OCI-LY7 (cell line): ENCODE data around the gene EYS. TPM values are rescaled to one million over a fixed set of nuclear protein-coding genes. Genes with fewer than 3 reads are reported as not detected.

Experiments
- BruUV-seq: library from RNA; stranded (reverse); fragments of 400-500 nt; replicated peaks from 2 replicates; lab custom pipeline; 2021; lab: Mats Ljungman, UMichigan
- CTCF ChIA-PET: fragments of 300-600 bp; sonication (Branson Sonifier 250); formaldehyde crosslinking; loops from one replicate; lab custom pipeline; 2022; ENCODE audit warnings: antibody characterized with exemption; ENCODE audit not compliant: unreplicated experiment; lab: Charles Lee
- POLR2A ChIA-PET: fragments of 300-600 bp; sonication (Branson Sonifier 250); formaldehyde crosslinking; loops from one replicate; lab custom pipeline; 2022; ENCODE audit warnings: antibody characterized with exemption; lab: Charles Lee
- DNase-seq: peaks from one replicate; pipeline ENCODE4 v3.0.0-alpha.2; 2015; ENCODE audit warnings: low spot score
- H2AFZ ChIP-seq: fragments of 200-600 bp; sonication (generic), shearing (Covaris generic); 2 replicates; pipeline ENCODE4 v1.6.1; 2014; ENCODE audit warnings: mild to moderate bottlenecking, antibody characterized with exemption, low read length, moderate library complexity
- H3K27ac ChIP-seq: fragments of 200-600 bp; sonication (generic); 2 replicates; pipeline ENCODE4 v1.5.1; 2014; ENCODE audit warnings: mixed run types, low read depth, mild to moderate bottlenecking, moderate library complexity, low read length, inconsistent platforms; ENCODE audit not compliant: poor library complexity, severe bottlenecking
- H3K36me3 ChIP-seq: fragments of 200-600 bp; sonication (generic); 2 replicates; pipeline ENCODE4 v1.6.1; 2014; ENCODE audit warnings: mild to moderate bottlenecking, antibody characterized with exemption, low read length, moderate library complexity, mixed read lengths; ENCODE audit not compliant: insufficient read depth
- H3K4me1 ChIP-seq: fragments of 200-600 bp; sonication (generic); 2 replicates; pipeline ENCODE4 v1.5.1; 2014; ENCODE audit warnings: mild to moderate bottlenecking, low read length; ENCODE audit not compliant: insufficient read depth, poor library complexity, severe bottlenecking
- H3K4me2 ChIP-seq: fragments of 200-600 bp; sonication (generic); 2 replicates; pipeline ENCODE4 v1.6.1; 2014; ENCODE audit warnings: mild to moderate bottlenecking, low read length
- H3K4me3 ChIP-seq: fragments of 200-600 bp; sonication (generic); 2 replicates; pipeline ENCODE4 v1.5.1; 2014; ENCODE audit warnings: mild to moderate bottlenecking, low read depth, low read length; ENCODE audit not compliant: poor library complexity, severe bottlenecking
- H3K79me2 ChIP-seq: fragments of 200-600 bp; sonication (generic); 2 replicates; pipeline ENCODE4 v1.6.1; 2016; ENCODE audit warnings: low read depth, mild to moderate bottlenecking, low read length, moderate library complexity, mixed read lengths; ENCODE audit not compliant: insufficient read depth
- H3K9me2 ChIP-seq: fragments of 200-600 bp; sonication (generic); 2 replicates; pipeline ENCODE4 v1.6.1; 2016; ENCODE audit warnings: mild to moderate bottlenecking, low read length, mixed read lengths; ENCODE audit not compliant: insufficient read depth
- H3K9me3 ChIP-seq: fragments of 200-600 bp; sonication (generic); 2 replicates; pipeline ENCODE4 v1.6.1; 2014; ENCODE audit warnings: mild to moderate bottlenecking, mixed run types, low read length, mixed read lengths
- H4K20me1 ChIP-seq: fragments of 200-600 bp; sonication (generic); 2 replicates; pipeline ENCODE4 v1.6.1; 2014; ENCODE audit warnings: mild to moderate bottlenecking, antibody characterized with exemption, low read length, moderate library complexity, mixed read lengths; ENCODE audit not compliant: insufficient read depth
- CTCF ChIP-seq: fragments of 200-600 bp; sonication (generic); conservative IDR thresholded peaks from 2 replicates; pipeline ENCODE4 v1.5.1; 2014; ENCODE audit warnings: mild to moderate bottlenecking, antibody characterized with exemption, low read length, moderate library complexity, mixed read lengths
- EZH2phosphoT487 ChIP-seq: fragments of 200-600 bp; sonication (generic); IDR thresholded peaks from 2 replicates; pipeline ENCODE4 v1.6.1; 2018; ENCODE audit warnings: low read depth, borderline replicate concordance, mild to moderate bottlenecking, mixed run types, antibody characterized with exemption, low read length, moderate library complexity, mixed read lengths
- intact Hi-C: fragments of 100-400 bp; cut with micrococcal nuclease; formaldehyde crosslinking; loops from one replicate; pipeline ENCODE4 v1.10.0; 2022; ENCODE audit not compliant: unreplicated experiment
- total RNA-seq, 2 experiments: library from RNA; depleted of rRNA in 1 of 2; stranded (reverse); fragments of >200 nt in 1 of 2; shearing (Covaris generic) in 1 of 2; gene quantifications; 2 replicates each; pipeline ENCODE4 v1.2.3, GENCODE V29; 2014 to 2022

Gene EYS
- total RNA-seq, 2 experiments from 2014 or later = not detected

GRCh38 chr6:64861039-64861651 lies 845.9 kb downstream of the EYS start:
- Histone ChIP-seq H3K4me1 (no peaks in the 10 kb centered on the region), H3K4me3 (no peak overlapping the region), H2AFZ (no peak overlapping the region), H3K9me2 (no peaks in the 10 kb centered on the region), H3K27ac (no peak overlapping the region), H3K79me2 (no peaks in the 10 kb centered on the region), H3K36me3 (no peaks in the 10 kb centered on the region), H3K9me3 (no peaks in the 10 kb centered on the region), H3K4me2 (no peak overlapping the region), H4K20me1 (no peaks in the 10 kb centered on the region)
- DNase-seq = no peak
- no TSS peak for BruUV-seq
- intact Hi-C loops = no loop called here
- TF ChIP-seq CTCF (no peak), EZH2phosphoT487 (no peak)
- ChIA-PET CTCF (no interaction called here), POLR2A (no interaction called here)

GRCh38 chr6:64860203-64860602 lies 846.8 kb downstream of the EYS start:
- Histone ChIP-seq H3K9me2 (no peaks in the 10 kb centered on the region), H3K4me3 (no peak overlapping the region), H3K79me2 (no peaks in the 10 kb centered on the region), H3K27ac (no peak overlapping the region), H3K4me2 (no peak overlapping the region), H3K36me3 (no peaks in the 10 kb centered on the region), H3K9me3 (no peaks in the 10 kb centered on the region), H2AFZ (no peak overlapping the region), H4K20me1 (no peaks in the 10 kb centered on the region), H3K4me1 (no peaks in the 10 kb centered on the region)
- intact Hi-C loops = no loop called here
- BruUV-seq = no TSS peak
- ChIA-PET CTCF (no interaction called here), POLR2A (no interaction called here)
- no peak for TF ChIP-seq CTCF
- TF ChIP-seq EZH2phosphoT487 = no peak
- no peak for DNase-seq

- POLR2A ChIA-PET = no interaction called here
- intact Hi-C loops = no loop called here
- H3K4me1 ChIP-seq = no peaks in the 10 kb centered on the region
- BruUV-seq = no TSS peak
- H2AFZ ChIP-seq = no peak overlapping the region
- H3K79me2 ChIP-seq = no peaks in the 10 kb centered on the region
- TF ChIP-seq CTCF (no peak), EZH2phosphoT487 (no peak)
- H3K27ac ChIP-seq = no peak overlapping the region
- no peak overlapping the region for H3K4me2 ChIP-seq
- no peak overlapping the region for H3K4me3 ChIP-seq
- no peaks in the 10 kb centered on the region for H4K20me1 ChIP-seq
- no peaks in the 10 kb centered on the region for H3K36me3 ChIP-seq
- DNase-seq = no peak
- CTCF ChIA-PET = no interaction called here
- H3K9me3 ChIP-seq = no peaks in the 10 kb centered on the region
- no peaks in the 10 kb centered on the region for H3K9me2 ChIP-seq
Measured at GRCh38 chr6:64850121-64850520, 856.9 kb downstream of the EYS start.
